HL-60 (cell line): ENCODE results near the gene KLHL3.

ENCODE experiments used
- DNase-seq, 2 experiments: peaks; one replicate each; pipeline ENCODE4 v3.0.0-alpha.2; 2010 to 2020; ENCODE audit warnings: low read depth in 1 of 2, low spot score in 1 of 2
- H3K27ac ChIP-seq: fragments of 250-450 bp; sonication (Bioruptor Pico); replicated peaks from 2 replicates; pipeline ENCODE4 v1.5.1; 2020; ENCODE audit warnings: mild to moderate bottlenecking, moderate library complexity
- H3K27me3 ChIP-seq: fragments of 250-450 bp; sonication (Bioruptor Pico); 2 replicates; pipeline ENCODE4 v1.5.1; 2021; ENCODE audit warnings: mild to moderate bottlenecking, moderate library complexity; ENCODE audit not compliant: insufficient read depth, poor library complexity, severe bottlenecking
- H3K4me3 ChIP-seq: replicated peaks from 2 replicates; pipeline ENCODE4 v1.5.1; 2011; ENCODE audit warnings: mild to moderate bottlenecking, control low read depth, low read length; ENCODE audit not compliant: insufficient read depth
- GABPA ChIP-seq: IDR thresholded peaks from 2 replicates; pipeline ENCODE4 v1.6.1; 2012; ENCODE audit warnings: low read depth
- POLR2AphosphoS5 ChIP-seq: IDR thresholded peaks from 2 replicates; pipeline ENCODE4 v1.6.1; 2012; ENCODE audit warnings: low read depth
- SPI1 ChIP-seq: IDR thresholded peaks from 2 replicates; pipeline ENCODE4 v1.6.1; 2012; ENCODE audit warnings: low read depth, mild to moderate bottlenecking, borderline replicate concordance
- long read RNA-seq: library from polyadenylated mRNA; unstranded; transcript quantifications from one replicate; pipeline ENCODE4 v2.0.0, GENCODE V29; 2020
- TF ChIP-seq, protein P1 (sequence below): IDR thresholded peaks from 2 replicates; pipeline ENCODE4 v1.6.1; 2012; ENCODE audit warnings: low read depth; ENCODE audit not compliant: insufficient replicate concordance
- TF ChIP-seq, protein P2 (sequence below): IDR thresholded peaks from one replicate; pipeline ENCODE4 v1.5.1; 2011; ENCODE audit warnings: low read length, control low read depth, inconsistent platforms; ENCODE audit not compliant: insufficient read depth

The KLHL3 gene, protein sequence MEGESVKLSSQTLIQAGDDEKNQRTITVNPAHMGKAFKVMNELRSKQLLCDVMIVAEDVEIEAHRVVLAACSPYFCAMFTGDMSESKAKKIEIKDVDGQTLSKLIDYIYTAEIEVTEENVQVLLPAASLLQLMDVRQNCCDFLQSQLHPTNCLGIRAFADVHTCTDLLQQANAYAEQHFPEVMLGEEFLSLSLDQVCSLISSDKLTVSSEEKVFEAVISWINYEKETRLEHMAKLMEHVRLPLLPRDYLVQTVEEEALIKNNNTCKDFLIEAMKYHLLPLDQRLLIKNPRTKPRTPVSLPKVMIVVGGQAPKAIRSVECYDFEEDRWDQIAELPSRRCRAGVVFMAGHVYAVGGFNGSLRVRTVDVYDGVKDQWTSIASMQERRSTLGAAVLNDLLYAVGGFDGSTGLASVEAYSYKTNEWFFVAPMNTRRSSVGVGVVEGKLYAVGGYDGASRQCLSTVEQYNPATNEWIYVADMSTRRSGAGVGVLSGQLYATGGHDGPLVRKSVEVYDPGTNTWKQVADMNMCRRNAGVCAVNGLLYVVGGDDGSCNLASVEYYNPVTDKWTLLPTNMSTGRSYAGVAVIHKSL
- long read RNA-seq, result 0 reads

- TF ChIP-seq POLR2AphosphoS5, result no peak
- TF ChIP-seq, protein P1, sequence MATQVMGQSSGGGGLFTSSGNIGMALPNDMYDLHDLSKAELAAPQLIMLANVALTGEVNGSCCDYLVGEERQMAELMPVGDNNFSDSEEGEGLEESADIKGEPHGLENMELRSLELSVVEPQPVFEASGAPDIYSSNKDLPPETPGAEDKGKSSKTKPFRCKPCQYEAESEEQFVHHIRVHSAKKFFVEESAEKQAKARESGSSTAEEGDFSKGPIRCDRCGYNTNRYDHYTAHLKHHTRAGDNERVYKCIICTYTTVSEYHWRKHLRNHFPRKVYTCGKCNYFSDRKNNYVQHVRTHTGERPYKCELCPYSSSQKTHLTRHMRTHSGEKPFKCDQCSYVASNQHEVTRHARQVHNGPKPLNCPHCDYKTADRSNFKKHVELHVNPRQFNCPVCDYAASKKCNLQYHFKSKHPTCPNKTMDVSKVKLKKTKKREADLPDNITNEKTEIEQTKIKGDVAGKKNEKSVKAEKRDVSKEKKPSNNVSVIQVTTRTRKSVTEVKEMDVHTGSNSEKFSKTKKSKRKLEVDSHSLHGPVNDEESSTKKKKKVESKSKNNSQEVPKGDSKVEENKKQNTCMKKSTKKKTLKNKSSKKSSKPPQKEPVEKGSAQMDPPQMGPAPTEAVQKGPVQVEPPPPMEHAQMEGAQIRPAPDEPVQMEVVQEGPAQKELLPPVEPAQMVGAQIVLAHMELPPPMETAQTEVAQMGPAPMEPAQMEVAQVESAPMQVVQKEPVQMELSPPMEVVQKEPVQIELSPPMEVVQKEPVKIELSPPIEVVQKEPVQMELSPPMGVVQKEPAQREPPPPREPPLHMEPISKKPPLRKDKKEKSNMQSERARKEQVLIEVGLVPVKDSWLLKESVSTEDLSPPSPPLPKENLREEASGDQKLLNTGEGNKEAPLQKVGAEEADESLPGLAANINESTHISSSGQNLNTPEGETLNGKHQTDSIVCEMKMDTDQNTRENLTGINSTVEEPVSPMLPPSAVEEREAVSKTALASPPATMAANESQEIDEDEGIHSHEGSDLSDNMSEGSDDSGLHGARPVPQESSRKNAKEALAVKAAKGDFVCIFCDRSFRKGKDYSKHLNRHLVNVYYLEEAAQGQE, result no peak
- TF ChIP-seq GABPA, result no peak
- TF ChIP-seq, protein P2, sequence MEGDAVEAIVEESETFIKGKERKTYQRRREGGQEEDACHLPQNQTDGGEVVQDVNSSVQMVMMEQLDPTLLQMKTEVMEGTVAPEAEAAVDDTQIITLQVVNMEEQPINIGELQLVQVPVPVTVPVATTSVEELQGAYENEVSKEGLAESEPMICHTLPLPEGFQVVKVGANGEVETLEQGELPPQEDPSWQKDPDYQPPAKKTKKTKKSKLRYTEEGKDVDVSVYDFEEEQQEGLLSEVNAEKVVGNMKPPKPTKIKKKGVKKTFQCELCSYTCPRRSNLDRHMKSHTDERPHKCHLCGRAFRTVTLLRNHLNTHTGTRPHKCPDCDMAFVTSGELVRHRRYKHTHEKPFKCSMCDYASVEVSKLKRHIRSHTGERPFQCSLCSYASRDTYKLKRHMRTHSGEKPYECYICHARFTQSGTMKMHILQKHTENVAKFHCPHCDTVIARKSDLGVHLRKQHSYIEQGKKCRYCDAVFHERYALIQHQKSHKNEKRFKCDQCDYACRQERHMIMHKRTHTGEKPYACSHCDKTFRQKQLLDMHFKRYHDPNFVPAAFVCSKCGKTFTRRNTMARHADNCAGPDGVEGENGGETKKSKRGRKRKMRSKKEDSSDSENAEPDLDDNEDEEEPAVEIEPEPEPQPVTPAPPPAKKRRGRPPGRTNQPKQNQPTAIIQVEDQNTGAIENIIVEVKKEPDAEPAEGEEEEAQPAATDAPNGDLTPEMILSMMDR, result no peak
- no peak for TF ChIP-seq SPI1
- Histone ChIP-seq H3K27me3 (no peaks in the 10 kb centered on the region), H3K4me3 (peak within 1 kb of the TSS; percentile 17; the same call in 1 of the 2 replicates), H3K27ac (no peak within 1 kb of the TSS)
- DNase-seq, result no peak
These were observed at the start of gene KLHL3 for GRCh38 chr5:137735555-137736284. TSS of gene KLHL3 (minus strand) at chr5:137736089. CDS start at chr5:137735646, 443 bp downstream.

DNA sequence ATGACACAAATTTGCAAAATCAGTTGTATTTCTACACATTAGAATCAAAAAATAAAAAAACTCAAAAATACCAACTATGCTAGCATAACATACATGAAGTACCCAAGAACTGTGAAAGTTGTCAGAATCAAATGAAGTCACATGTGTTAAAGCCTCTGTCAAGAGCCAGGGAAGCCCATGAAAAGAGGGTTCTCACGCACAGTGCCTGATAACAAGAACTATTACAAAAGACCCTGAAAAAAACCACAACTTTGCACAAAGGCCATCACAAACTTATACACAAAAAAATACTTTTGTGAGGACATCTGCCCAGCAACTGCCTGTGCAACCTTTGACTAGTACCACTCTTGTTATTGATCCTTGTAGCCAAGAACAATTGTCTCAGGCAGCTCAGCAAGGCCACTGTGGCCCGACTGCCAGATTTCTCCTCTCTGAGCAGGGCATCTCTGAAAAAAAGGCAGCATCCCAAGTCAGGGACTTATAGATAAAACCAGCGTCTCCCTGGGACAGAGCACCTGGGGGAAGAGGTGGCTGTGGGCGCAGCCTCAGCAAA is 47.2 kb upstream of the KLHL3 start:
- no peak overlapping the region for H3K27ac ChIP-seq
- no peak for DNase-seq
- TF ChIP-seq, protein P2, result no peak
- TF ChIP-seq SPI1 (no peak), POLR2AphosphoS5 (no peak), GABPA (no peak)
- TF ChIP-seq, protein P1, result no peak
- H3K27me3 ChIP-seq, result no peaks in the 10 kb centered on the region
- no peak overlapping the region for H3K4me3 ChIP-seq

GRCh38 chr5:137782055-137782454 is 46.2 kb upstream of the KLHL3 start:
- TF ChIP-seq, protein P2, result no peak
- TF ChIP-seq, protein P1, result no peak
- TF ChIP-seq POLR2AphosphoS5 (no peak), GABPA (no peak), SPI1 (no peak)
- Histone ChIP-seq H3K27me3 (no peaks in the 10 kb centered on the region), H3K4me3 (no peak overlapping the region), H3K27ac (no peak overlapping the region)
- DNase-seq, result no peak
